ENCODE measurements around the gene KLHL29. TPM values are rescaled to one million over a fixed set of nuclear protein-coding genes. Genes with fewer than 3 reads are reported as not detected.

The KLHL29 gene
- total RNA-seq, 1 experiment from 2014 or later = 2.6 TPM

DNA sequence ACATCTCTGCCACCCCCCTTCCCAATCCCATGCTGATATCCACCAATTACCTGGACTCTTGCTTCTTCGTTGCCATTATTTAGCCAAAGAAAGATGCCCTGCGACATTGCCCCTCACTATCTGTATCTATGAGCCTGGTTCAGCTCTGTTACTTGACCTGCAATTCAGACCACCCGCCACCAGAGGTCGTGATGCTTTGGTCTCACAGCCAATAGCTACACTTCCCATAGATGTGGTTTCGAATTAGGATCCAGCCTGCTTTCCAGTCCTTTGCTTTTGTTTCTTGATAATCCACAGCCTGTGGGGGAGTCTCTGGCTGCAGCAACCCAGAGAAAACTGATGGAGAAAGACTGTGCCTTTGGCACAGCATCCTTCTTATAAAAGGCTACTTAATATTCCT lies 239.4 kb downstream of the KLHL29 start:
- H3K27me3 ChIP-seq (ENCODE audit: low read length) = no peaks in the 10 kb centered on the region
- no peaks in the 10 kb centered on the region for H4K20me1 ChIP-seq (ENCODE audit: low read length)
- H3K9me2 ChIP-seq (replicated peaks; ENCODE audit: low read length) = no peaks in the 10 kb centered on the region
- H3K36me3 ChIP-seq (ENCODE audit: low read depth, low read length) = no peaks in the 10 kb centered on the region
- H3K27ac ChIP-seq (ENCODE audit: low read length) = no peak overlapping the region
- no peak overlapping the region for H2AFZ ChIP-seq (ENCODE audit: low read length)
- no peaks in the 10 kb centered on the region for H3F3A ChIP-seq (ENCODE audit: low read length, unreplicated experiment)
- no peak overlapping the region for H3K4me3 ChIP-seq (ENCODE audit: low read length)
- ChIA-PET CTCF (interaction anchor here (0.6 kb wide), 2 partner anchors 82 to 218 kb away, joined by 3 to 4 read pairs; no protein-coding TSS in a partner anchor), POLR2A (ENCODE audit: unreplicated experiment) (no interaction called here)
- no peaks in the 10 kb centered on the region for H3K4me1 ChIP-seq (ENCODE audit: insufficient read depth, low read length)
- intact Hi-C loops (cut with micrococcal nuclease) = loop anchor here (5.0 kb wide), 1 partner anchor 138 kb away; no protein-coding TSS in a partner anchor
- ATAC-seq (peak; percentile 53; the same call in 1 of the 2 replicates), DNase-seq (peak; percentile 67)
- H3K4me2 ChIP-seq (ENCODE audit: low read length) = no peak overlapping the region
- H3K9ac ChIP-seq (ENCODE audit: low read length) = no peak overlapping the region
- no TSS peak for BruUV-seq (replicated peaks)
- no peak for TF ChIP-seq EZH2 (IDR thresholded peaks at IDR 0.05; ENCODE audit: low read length, unreplicated experiment)
- TF ChIP-seq, protein P1, sequence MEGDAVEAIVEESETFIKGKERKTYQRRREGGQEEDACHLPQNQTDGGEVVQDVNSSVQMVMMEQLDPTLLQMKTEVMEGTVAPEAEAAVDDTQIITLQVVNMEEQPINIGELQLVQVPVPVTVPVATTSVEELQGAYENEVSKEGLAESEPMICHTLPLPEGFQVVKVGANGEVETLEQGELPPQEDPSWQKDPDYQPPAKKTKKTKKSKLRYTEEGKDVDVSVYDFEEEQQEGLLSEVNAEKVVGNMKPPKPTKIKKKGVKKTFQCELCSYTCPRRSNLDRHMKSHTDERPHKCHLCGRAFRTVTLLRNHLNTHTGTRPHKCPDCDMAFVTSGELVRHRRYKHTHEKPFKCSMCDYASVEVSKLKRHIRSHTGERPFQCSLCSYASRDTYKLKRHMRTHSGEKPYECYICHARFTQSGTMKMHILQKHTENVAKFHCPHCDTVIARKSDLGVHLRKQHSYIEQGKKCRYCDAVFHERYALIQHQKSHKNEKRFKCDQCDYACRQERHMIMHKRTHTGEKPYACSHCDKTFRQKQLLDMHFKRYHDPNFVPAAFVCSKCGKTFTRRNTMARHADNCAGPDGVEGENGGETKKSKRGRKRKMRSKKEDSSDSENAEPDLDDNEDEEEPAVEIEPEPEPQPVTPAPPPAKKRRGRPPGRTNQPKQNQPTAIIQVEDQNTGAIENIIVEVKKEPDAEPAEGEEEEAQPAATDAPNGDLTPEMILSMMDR (conservative IDR thresholded peaks at IDR 0.05; ENCODE audit: low read depth, low read length) = peak; percentile 87
- H3K79me2 ChIP-seq (ENCODE audit: low read length) = no peaks in the 10 kb centered on the region
- no peaks in the 10 kb centered on the region for H3K9me3 ChIP-seq (ENCODE audit: low read length)

DNA sequence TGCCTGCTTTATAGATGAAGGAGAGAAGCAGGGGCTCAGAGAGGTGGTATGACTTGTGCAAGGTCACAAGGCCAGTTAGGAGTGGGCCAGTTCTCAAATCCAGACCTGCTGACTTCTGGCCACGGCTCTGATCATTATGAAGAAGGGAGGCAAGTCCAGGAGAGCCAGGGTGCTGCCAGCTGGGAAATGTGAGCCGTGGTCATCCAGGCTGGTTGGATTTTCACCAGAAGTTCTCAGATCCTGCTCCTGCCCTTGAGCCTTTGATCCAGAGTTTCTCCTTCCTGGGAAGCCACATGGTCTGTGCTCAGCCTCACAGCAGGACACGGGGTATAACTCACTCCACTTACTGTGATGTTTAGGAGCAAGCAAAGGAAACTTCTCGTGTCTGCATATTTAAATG lies 239.9 kb downstream of the KLHL29 start:
- H3K27ac ChIP-seq (ENCODE audit: low read length) = no peak overlapping the region
- intact Hi-C loops (cut with micrococcal nuclease) = loop anchor here (5.0 kb wide), 1 partner anchor 137 kb away; no protein-coding TSS in a partner anchor
- H3K4me1 ChIP-seq (ENCODE audit: insufficient read depth, low read length) = no peaks in the 10 kb centered on the region
- TF ChIP-seq EZH2phosphoT487 (IDR thresholded peaks at IDR 0.05; ENCODE audit: borderline replicate concordance, low read length) = no peak
- TF ChIP-seq, protein P1 (conservative IDR thresholded peaks at IDR 0.05; ENCODE audit: low read depth, low read length) = no peak
- TF ChIP-seq EZH2 (IDR thresholded peaks at IDR 0.05; ENCODE audit: low read length, unreplicated experiment) = no peak
- no peaks in the 10 kb centered on the region for H3K27me3 ChIP-seq (ENCODE audit: low read length)
- POLR2A ChIA-PET (ENCODE audit: unreplicated experiment) = no interaction called here
- H3F3A ChIP-seq (ENCODE audit: low read length, unreplicated experiment) = no peaks in the 10 kb centered on the region
- no peak overlapping the region for H3K4me3 ChIP-seq (ENCODE audit: low read length)
- BruUV-seq (replicated peaks) = no TSS peak
- H3K9me3 ChIP-seq (ENCODE audit: low read length) = no peaks in the 10 kb centered on the region
- ATAC-seq (no peak), DNase-seq (no peak)
- no peak overlapping the region for H3K9ac ChIP-seq (ENCODE audit: low read length)
- no peaks in the 10 kb centered on the region for H4K20me1 ChIP-seq (ENCODE audit: low read length)
- no peak overlapping the region for H3K4me2 ChIP-seq (ENCODE audit: low read length)
- no peaks in the 10 kb centered on the region for H3K36me3 ChIP-seq (ENCODE audit: low read depth, low read length)
- no peak overlapping the region for H2AFZ ChIP-seq (ENCODE audit: low read length)
- no peaks in the 10 kb centered on the region for H3K79me2 ChIP-seq (ENCODE audit: low read length)
- no peaks in the 10 kb centered on the region for H3K9me2 ChIP-seq (replicated peaks; ENCODE audit: low read length)
- CTCF ChIA-PET = no interaction called here

DNA sequence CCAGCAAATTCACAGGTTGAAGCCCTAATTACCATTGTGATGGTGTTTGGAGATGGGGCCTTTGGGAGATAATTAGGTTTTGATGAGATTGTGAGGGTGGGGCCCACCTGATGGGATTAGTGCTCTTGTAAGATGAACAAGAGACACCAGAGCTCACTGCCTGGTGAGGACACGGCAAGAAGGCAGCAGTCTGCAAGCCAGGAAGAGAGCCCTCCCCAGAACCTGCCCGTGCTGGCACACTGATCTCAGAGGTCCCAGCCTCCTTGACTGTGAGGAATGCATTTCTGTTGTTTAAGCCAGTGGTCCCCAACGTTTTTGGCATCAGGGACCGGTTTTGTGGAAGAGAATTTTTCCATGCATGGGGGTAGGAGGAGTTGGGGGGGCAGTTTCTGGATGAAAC lies 240.7 kb downstream of the KLHL29 start:
- no peak overlapping the region for H3K27ac ChIP-seq (ENCODE audit: low read length)
- DNase-seq (no peak), ATAC-seq (no peak)
- H3K4me3 ChIP-seq (ENCODE audit: low read length) = no peak overlapping the region
- no peaks in the 10 kb centered on the region for H4K20me1 ChIP-seq (ENCODE audit: low read length)
- no peaks in the 10 kb centered on the region for H3F3A ChIP-seq (ENCODE audit: low read length, unreplicated experiment)
- no peaks in the 10 kb centered on the region for H3K9me2 ChIP-seq (replicated peaks; ENCODE audit: low read length)
- no peaks in the 10 kb centered on the region for H3K4me1 ChIP-seq (ENCODE audit: insufficient read depth, low read length)
- H3K9me3 ChIP-seq (ENCODE audit: low read length) = no peaks in the 10 kb centered on the region
- no peak overlapping the region for H3K4me2 ChIP-seq (ENCODE audit: low read length)
- intact Hi-C loops (cut with micrococcal nuclease) = no loop called here
- no TSS peak for BruUV-seq (replicated peaks)
- no peaks in the 10 kb centered on the region for H3K27me3 ChIP-seq (ENCODE audit: low read length)
- no peaks in the 10 kb centered on the region for H3K36me3 ChIP-seq (ENCODE audit: low read depth, low read length)
- no peak overlapping the region for H3K9ac ChIP-seq (ENCODE audit: low read length)
- TF ChIP-seq EZH2 (IDR thresholded peaks at IDR 0.05; ENCODE audit: low read length, unreplicated experiment) = no peak
- TF ChIP-seq EZH2phosphoT487 (IDR thresholded peaks at IDR 0.05; ENCODE audit: borderline replicate concordance, low read length) = no peak
- TF ChIP-seq, protein P1 (conservative IDR thresholded peaks at IDR 0.05; ENCODE audit: low read depth, low read length) = no peak
- no peaks in the 10 kb centered on the region for H3K79me2 ChIP-seq (ENCODE audit: low read length)
- POLR2A ChIA-PET (ENCODE audit: unreplicated experiment) = no interaction called here
- CTCF ChIA-PET = no interaction called here
- no peak overlapping the region for H2AFZ ChIP-seq (ENCODE audit: low read length)
